ENCODE data around the gene ASTN2. TPM values are rescaled to one million over a fixed set of nuclear protein-coding genes. Genes with fewer than 3 reads are reported as not detected.

ASTN2 gene
- total and polyA plus RNA-seq, 2 donors (not counting 3 experiments of a cell fraction or from before 2014, with no cell fraction given) = 1.0 to 1.9 TPM

DNA sequence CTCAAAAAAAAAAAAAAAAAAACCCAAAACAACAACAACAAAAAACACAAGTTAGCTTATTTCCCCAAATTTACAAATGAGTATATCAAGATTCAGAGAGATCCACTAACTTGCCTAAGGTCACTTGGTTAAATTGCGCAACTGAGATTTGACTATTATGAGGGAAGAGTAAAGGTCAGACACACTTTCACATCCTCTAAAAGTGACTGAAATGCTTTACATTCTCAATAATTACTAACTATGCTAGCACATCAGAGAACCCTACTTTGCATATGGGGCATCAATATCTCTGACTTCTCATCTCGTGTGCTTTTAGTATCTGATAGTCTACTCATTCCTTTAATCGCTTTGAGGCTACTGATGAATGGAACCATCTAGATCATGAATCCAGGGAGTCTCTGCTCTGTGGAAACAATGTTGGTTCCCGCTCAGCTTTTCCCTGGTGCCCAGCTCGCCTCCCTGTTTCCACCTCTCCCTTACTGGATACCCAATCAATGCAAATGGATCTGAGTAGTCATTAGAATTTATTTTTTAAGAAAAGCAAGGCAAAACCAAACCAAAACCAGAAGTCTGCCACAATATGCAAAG lies 909.9 kb downstream of the ASTN2 start:
- dilution Hi-C loops (cut with MboI; ENCODE audit: extremely low pct_ligation_motif_present, low sequenced_read_pairs) (no loop called here), intact Hi-C loops (cut with micrococcal nuclease) (no loop called here)
- TF ChIP-seq POLR2AphosphoS5 (IDR thresholded peaks at IDR 0.05; ENCODE audit: insufficient read depth, low read depth, low read length) (no peak), EZH2 (IDR thresholded peaks at IDR 0.05; ENCODE audit: borderline replicate concordance, low read depth, low read length, severe bottlenecking) (no peak), GATA2 (IDR thresholded peaks at IDR 0.05; ENCODE audit: insufficient read depth, insufficient read length, low read depth, low read length) (no peak), MYC (IDR thresholded peaks at IDR 0.05; ENCODE audit: low read depth, low read length) (no peak), JUN (IDR thresholded peaks at IDR 0.05; ENCODE audit: borderline replicate concordance, insufficient read depth, insufficient read length, low read depth) (no peak), FOS (IDR thresholded peaks at IDR 0.05; ENCODE audit: borderline replicate concordance, insufficient read depth, low read length) (no peak)
- TF ChIP-seq, protein P1, sequence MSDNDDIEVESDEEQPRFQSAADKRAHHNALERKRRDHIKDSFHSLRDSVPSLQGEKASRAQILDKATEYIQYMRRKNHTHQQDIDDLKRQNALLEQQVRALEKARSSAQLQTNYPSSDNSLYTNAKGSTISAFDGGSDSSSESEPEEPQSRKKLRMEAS (IDR thresholded peaks at IDR 0.05; ENCODE audit: insufficient read depth, insufficient read length) = no peak
- H4K20me1 ChIP-seq (replicated peaks; ENCODE audit: control insufficient read depth, extremely low read depth, insufficient read depth, low read length) = no peaks in the 10 kb centered on the region
- FAIRE-seq (no peak), DNase-seq (ENCODE audit: low read depth, low spot score) (no peak)
- H3K4me3 ChIP-seq (replicated peaks in 1 of 3; ENCODE audit: insufficient read depth in 1 of 3, low read depth in 1 of 3, low read length in 3 of 3) = no peak overlapping the region
- H3K36me3 ChIP-seq (ENCODE audit: control insufficient read depth in 2 of 2, extremely low read depth in 1 of 2, insufficient read depth in 2 of 2, low read length in 2 of 2) = no peaks in the 10 kb centered on the region
- H3K4me2 ChIP-seq (ENCODE audit: insufficient read depth, low read length) = no peak overlapping the region
- no peak overlapping the region for H3K9ac ChIP-seq (replicated peaks; ENCODE audit: extremely low read depth, insufficient read depth, low read length)
- H3K9me1 ChIP-seq (replicated peaks; ENCODE audit: control insufficient read depth, extremely low read depth, insufficient read depth, low read length) = no peaks in the 10 kb centered on the region
- ChIA-PET CTCF (no interaction called here), POLR2A (no interaction called here)
- H3K79me2 ChIP-seq (ENCODE audit: control insufficient read depth, insufficient read depth, low read length) = no peaks in the 10 kb centered on the region
- H2AFZ ChIP-seq (ENCODE audit: low read depth, low read length) = no peak overlapping the region
- H3K9me3 ChIP-seq (replicated peaks; ENCODE audit: control insufficient read depth, insufficient read depth, low read length) = peaks cover 2% of the 10 kb centered on the region
- no peaks in the 10 kb centered on the region for H3K27me3 ChIP-seq (ENCODE audit: control insufficient read depth in 2 of 2, insufficient read depth in 2 of 2, low read length in 2 of 2)
- no TSS peak for BruUV-seq (replicated peaks)
- no peak overlapping the region for H3K27ac ChIP-seq (ENCODE audit: insufficient read depth, low read depth, low read length)
- H3K4me1 ChIP-seq (ENCODE audit: control insufficient read depth, extremely low read depth, insufficient read depth, low read length) = no peaks in the 10 kb centered on the region

DNA sequence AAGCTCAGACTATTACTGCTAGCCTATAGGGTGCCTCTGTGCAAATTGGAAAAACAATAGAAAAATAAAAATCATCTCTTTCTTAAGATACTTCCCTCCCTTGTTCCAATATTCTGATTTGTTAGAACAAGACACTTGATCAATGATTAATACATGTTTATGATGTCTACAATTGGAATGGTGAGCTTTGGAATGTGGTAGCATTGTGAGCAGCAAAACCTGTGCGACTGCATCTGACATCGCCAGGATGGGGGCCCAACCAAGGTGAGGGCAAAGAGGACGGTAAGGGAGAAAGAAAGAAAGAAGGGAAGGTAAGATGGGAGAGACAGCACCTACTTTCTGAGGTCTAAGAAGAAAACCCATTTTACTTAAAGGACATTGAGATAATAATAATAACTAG lies 910.8 kb downstream of the ASTN2 start:
- ChIA-PET POLR2A (no interaction called here), CTCF (no interaction called here)
- H3K9me1 ChIP-seq (replicated peaks; ENCODE audit: control insufficient read depth, extremely low read depth, insufficient read depth, low read length) = no peaks in the 10 kb centered on the region
- H3K4me2 ChIP-seq (ENCODE audit: insufficient read depth, low read length) = no peak overlapping the region
- FAIRE-seq (no peak), DNase-seq (ENCODE audit: low read depth, low spot score) (no peak)
- TF ChIP-seq FOS (IDR thresholded peaks at IDR 0.05; ENCODE audit: borderline replicate concordance, insufficient read depth, low read length) (no peak), GATA2 (IDR thresholded peaks at IDR 0.05; ENCODE audit: insufficient read depth, insufficient read length, low read depth, low read length) (no peak), POLR2A (IDR thresholded peaks at IDR 0.05; ENCODE audit: low read depth, low read length) (no peak), EZH2 (IDR thresholded peaks at IDR 0.05; ENCODE audit: borderline replicate concordance, low read depth, low read length, severe bottlenecking) (no peak), JUN (IDR thresholded peaks at IDR 0.05; ENCODE audit: borderline replicate concordance, insufficient read depth, insufficient read length, low read depth) (no peak), MYC (IDR thresholded peaks at IDR 0.05; ENCODE audit: low read depth, low read length) (no peak), POLR2AphosphoS5 (IDR thresholded peaks at IDR 0.05; ENCODE audit: insufficient read depth, low read depth, low read length) (no peak)
- TF ChIP-seq, protein P1 (IDR thresholded peaks at IDR 0.05; ENCODE audit: insufficient read depth, insufficient read length) = no peak
- TF ChIP-seq, protein P2, sequence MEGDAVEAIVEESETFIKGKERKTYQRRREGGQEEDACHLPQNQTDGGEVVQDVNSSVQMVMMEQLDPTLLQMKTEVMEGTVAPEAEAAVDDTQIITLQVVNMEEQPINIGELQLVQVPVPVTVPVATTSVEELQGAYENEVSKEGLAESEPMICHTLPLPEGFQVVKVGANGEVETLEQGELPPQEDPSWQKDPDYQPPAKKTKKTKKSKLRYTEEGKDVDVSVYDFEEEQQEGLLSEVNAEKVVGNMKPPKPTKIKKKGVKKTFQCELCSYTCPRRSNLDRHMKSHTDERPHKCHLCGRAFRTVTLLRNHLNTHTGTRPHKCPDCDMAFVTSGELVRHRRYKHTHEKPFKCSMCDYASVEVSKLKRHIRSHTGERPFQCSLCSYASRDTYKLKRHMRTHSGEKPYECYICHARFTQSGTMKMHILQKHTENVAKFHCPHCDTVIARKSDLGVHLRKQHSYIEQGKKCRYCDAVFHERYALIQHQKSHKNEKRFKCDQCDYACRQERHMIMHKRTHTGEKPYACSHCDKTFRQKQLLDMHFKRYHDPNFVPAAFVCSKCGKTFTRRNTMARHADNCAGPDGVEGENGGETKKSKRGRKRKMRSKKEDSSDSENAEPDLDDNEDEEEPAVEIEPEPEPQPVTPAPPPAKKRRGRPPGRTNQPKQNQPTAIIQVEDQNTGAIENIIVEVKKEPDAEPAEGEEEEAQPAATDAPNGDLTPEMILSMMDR (IDR thresholded peaks at IDR 0.05; ENCODE audit: extremely low read depth in 1 of 2, insufficient read depth in 1 of 2, low read depth in 1 of 2, low read length in 2 of 2) = no peak
- H3K4me1 ChIP-seq (ENCODE audit: control insufficient read depth, extremely low read depth, insufficient read depth, low read length) = no peaks in the 10 kb centered on the region
- no peak overlapping the region for H2AFZ ChIP-seq (ENCODE audit: low read depth, low read length)
- H3K4me3 ChIP-seq (replicated peaks in 1 of 3; ENCODE audit: insufficient read depth in 1 of 3, low read depth in 1 of 3, low read length in 3 of 3) = no peak overlapping the region
- no peaks in the 10 kb centered on the region for H3K36me3 ChIP-seq (ENCODE audit: control insufficient read depth in 2 of 2, extremely low read depth in 1 of 2, insufficient read depth in 2 of 2, low read length in 2 of 2)
- intact Hi-C loops (cut with micrococcal nuclease) = no loop called here
- H4K20me1 ChIP-seq (replicated peaks; ENCODE audit: control insufficient read depth, extremely low read depth, insufficient read depth, low read length) = no peaks in the 10 kb centered on the region
- no peaks in the 10 kb centered on the region for H3K27me3 ChIP-seq (ENCODE audit: control insufficient read depth in 2 of 2, insufficient read depth in 2 of 2, low read length in 2 of 2)
- dilution Hi-C loops (cut with MboI; ENCODE audit: extremely low pct_ligation_motif_present, low sequenced_read_pairs) = no loop called here
- BruUV-seq (replicated peaks) = no TSS peak
- no peaks in the 10 kb centered on the region for H3K79me2 ChIP-seq (ENCODE audit: control insufficient read depth, insufficient read depth, low read length)
- no peak overlapping the region for H3K9ac ChIP-seq (replicated peaks; ENCODE audit: extremely low read depth, insufficient read depth, low read length)
- H3K27ac ChIP-seq (ENCODE audit: insufficient read depth, low read depth, low read length) = no peak overlapping the region
- H3K9me3 ChIP-seq (replicated peaks; ENCODE audit: control insufficient read depth, insufficient read depth, low read length) = peaks cover 2% of the 10 kb centered on the region

All from endothelial cell of umbilical vein (primary cell).